ENCODE measurements around the gene SLX9. TPM values are rescaled to one million over a fixed set of nuclear protein-coding genes. Genes with fewer than 3 reads are reported as not detected.

Gene SLX9
- total and polyA plus RNA-seq, 8 donors: 10.5 to 21.7 (median 13.6) TPM

DNA sequence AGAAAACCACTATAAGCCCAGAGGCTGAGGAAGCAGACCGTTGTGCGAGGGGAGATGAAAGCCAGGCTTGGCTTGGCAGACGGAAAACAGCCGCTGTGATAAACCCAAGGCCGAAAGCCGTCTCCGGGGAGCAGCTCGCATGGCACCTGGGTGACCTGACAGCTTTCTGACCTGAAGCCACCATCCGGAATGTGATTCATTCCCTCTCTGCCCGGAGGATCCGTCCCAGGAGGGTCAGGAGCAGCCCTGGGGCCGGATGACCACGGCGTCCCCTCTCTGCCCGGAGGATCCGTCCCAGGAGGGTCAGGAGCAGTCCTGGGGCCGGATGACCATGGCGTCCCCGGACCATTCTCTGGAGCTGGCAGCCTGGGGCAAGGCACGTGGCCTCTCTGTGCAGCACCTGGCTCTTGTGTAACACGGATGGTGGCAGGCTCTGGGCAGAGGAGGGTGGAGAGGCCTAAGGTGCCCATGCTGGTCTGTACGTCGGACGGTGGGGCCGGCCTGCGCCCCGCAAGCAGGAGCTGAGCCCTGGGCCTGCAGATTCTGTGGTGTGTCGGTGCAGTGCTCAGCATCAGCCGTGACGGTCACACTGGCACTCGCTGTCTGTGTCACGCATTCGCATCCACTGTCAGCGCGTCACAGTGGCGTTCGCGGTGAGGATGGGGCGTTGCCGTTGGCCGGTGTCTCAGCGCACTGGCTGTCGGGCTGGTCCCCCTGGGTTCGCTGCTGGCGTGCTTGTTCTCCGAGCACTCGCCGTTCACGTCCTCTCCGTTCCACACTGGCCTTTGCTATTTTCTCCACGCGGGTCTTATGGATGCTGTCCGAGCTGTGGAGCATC lies 50.3 kb downstream of the SLX9 start:
- WGBS, 2 donors: 64 to 68% methylated on average over 53 of the region's 53 CpGs
- TF ChIP-seq, protein P1, sequence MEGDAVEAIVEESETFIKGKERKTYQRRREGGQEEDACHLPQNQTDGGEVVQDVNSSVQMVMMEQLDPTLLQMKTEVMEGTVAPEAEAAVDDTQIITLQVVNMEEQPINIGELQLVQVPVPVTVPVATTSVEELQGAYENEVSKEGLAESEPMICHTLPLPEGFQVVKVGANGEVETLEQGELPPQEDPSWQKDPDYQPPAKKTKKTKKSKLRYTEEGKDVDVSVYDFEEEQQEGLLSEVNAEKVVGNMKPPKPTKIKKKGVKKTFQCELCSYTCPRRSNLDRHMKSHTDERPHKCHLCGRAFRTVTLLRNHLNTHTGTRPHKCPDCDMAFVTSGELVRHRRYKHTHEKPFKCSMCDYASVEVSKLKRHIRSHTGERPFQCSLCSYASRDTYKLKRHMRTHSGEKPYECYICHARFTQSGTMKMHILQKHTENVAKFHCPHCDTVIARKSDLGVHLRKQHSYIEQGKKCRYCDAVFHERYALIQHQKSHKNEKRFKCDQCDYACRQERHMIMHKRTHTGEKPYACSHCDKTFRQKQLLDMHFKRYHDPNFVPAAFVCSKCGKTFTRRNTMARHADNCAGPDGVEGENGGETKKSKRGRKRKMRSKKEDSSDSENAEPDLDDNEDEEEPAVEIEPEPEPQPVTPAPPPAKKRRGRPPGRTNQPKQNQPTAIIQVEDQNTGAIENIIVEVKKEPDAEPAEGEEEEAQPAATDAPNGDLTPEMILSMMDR (IDR thresholded peaks at IDR 0.05): no peak
- ATAC-seq (no peak), DNase-seq (peak in 3 of 6 donors; percentile 11 to 55 (median 54)), FAIRE-seq (no peak)
- intact Hi-C loops (cut with DNase I): no loop called here
- H3K9me3 ChIP-seq: no peaks in the 10 kb centered on the region
- H3K36me3 ChIP-seq: no peaks in the 10 kb centered on the region
- H3K27ac ChIP-seq: no peak overlapping the region
- no peaks in the 10 kb centered on the region for H3K27me3 ChIP-seq
- no peak overlapping the region for H3K4me3 ChIP-seq
- no peaks in the 10 kb centered on the region for H3K4me1 ChIP-seq

GRCh38 chr21:44990921-44991320 lies 51.1 kb downstream of the SLX9 start:
- 61 to 71% methylated on average over 10 to 13 of the region's 13 CpGs for WGBS, 2 donors
- FAIRE-seq: no peak
- no peaks in the 10 kb centered on the region for H3K4me1 ChIP-seq
- no peak overlapping the region for H3K4me3 ChIP-seq
- H3K36me3 ChIP-seq: no peaks in the 10 kb centered on the region
- no peak for ATAC-seq
- no peaks in the 10 kb centered on the region for H3K27me3 ChIP-seq
- no peaks in the 10 kb centered on the region for H3K9me3 ChIP-seq
- intact Hi-C loops (cut with DNase I): no loop called here
- H3K27ac ChIP-seq: no peak overlapping the region
- DNase-seq: peak in 2 of 6 donors; percentile 46 to 52
- TF ChIP-seq, protein P1 (IDR thresholded peaks at IDR 0.05): no peak

DNA sequence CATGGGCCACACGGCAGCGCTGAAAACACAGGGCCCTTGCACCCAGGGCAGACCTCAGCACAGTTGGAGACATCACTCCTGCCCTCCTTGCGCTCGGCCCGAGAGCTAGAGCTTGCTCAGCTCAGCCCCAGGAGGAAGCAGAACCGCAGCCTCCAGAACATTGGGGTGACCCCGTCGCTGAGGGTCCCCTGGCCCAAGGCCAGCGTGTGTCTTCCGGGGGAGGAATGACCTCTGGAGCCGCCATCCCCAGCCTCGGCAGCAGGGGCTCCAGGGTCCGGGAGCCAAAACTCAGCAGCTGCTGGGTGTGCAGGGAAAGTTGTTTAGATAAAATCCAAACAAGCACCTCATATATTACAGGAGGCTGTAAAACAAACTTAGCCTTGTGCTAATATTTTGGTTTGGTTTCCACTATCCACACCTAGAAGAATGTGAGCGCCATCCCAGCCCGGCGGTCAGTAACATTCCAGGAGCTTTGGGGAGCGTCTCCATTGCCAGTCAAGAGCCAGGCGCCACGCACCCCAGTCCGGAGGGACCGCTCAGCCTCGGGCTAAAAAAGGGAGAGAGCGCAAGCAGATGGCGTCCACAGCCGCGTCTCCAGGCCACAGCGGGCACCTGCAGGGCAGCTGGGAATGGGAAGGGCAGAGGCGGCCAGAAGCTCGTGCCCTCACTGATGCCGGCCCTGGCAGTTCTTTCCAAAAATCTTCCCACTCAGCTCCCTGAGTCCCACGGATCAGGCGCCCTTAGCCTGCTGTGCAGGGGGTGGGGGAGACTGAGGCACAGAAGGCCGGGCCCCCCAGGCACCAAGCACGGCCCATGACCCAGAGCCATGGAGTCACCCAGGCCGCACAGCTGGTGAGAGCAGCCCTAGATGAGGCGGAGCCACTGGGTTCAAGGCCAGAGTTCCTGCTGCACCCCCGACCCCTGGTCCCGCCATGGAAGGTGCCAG lies 52.0 kb downstream of the SLX9 start:
- H3K36me3 ChIP-seq: no peaks in the 10 kb centered on the region
- no peak overlapping the region for H3K27ac ChIP-seq
- no peak overlapping the region for H3K4me3 ChIP-seq
- no peak for ATAC-seq
- intact Hi-C loops (cut with DNase I): no loop called here
- no peaks in the 10 kb centered on the region for H3K27me3 ChIP-seq
- no peaks in the 10 kb centered on the region for H3K4me1 ChIP-seq
- no peaks in the 10 kb centered on the region for H3K9me3 ChIP-seq
- 53 to 64% methylated on average over 37 to 38 of the region's 38 CpGs for WGBS, 2 donors
- TF ChIP-seq, protein P1 (IDR thresholded peaks at IDR 0.05): no peak
- DNase-seq: peak in 3 of 6 donors; percentile 19 to 50 (median 50)
- FAIRE-seq: no peak

DNA sequence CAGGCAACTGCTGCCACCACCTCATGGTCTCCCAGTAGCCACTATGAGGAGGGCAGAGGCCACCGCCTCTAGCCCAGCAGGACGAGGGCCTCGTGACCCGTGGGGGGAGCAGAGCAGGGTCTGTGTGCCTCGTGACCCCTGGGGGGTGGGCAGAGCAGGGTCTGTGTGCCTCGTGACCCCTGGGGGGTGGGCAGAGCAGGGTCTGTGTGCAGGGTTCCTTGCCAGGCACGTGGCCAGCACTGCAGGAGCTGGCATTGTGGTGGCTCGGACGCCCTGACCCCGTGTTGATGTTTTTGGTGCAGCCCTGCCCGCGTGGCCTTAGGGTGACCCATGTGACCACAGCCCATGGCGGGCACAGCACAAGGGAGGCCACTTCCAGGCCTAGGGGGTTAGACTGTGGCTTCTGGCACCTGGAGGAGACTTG lies 52.8 kb downstream of the SLX9 start:
- H3K4me3 ChIP-seq: no peak overlapping the region
- no peak overlapping the region for H3K27ac ChIP-seq
- DNase-seq (peak in 3 of 6 donors; percentile 23 to 60 (median 48)), FAIRE-seq (no peak), ATAC-seq (no peak)
- no peaks in the 10 kb centered on the region for H3K4me1 ChIP-seq
- TF ChIP-seq, protein P1 (IDR thresholded peaks at IDR 0.05): no peak
- intact Hi-C loops (cut with DNase I): no loop called here
- no peaks in the 10 kb centered on the region for H3K36me3 ChIP-seq
- no peaks in the 10 kb centered on the region for H3K27me3 ChIP-seq
- no peaks in the 10 kb centered on the region for H3K9me3 ChIP-seq
- WGBS, 2 donors: 55 to 62% methylated on average over 12 to 13 of the region's 13 CpGs
